ENCODE measurements around the gene MRC2.

The MRC2 gene

GRCh38 chr17:62664336-62665120, 37.1 kb downstream of the MRC2 start:
- no peak for DNase-seq (ENCODE audit: insufficient read length, low spot score)
- TF ChIP-seq SPI1 (IDR thresholded peaks at IDR 0.05; ENCODE audit: low read depth, low read length) (no peak), TAF1 (IDR thresholded peaks at IDR 0.05; ENCODE audit: low read depth, low read length) (no peak)
- no peak for FAIRE-seq

- no peak for DNase-seq (ENCODE audit: insufficient read length, low spot score)
- no peak for FAIRE-seq
- TF ChIP-seq PAX5 (IDR thresholded peaks at IDR 0.05; ENCODE audit: insufficient read depth, low read length, severe bottlenecking) (no peak), POLR2A (IDR thresholded peaks at IDR 0.05; ENCODE audit: low read depth, low read length) (no peak), POLR2AphosphoS5 (IDR thresholded peaks at IDR 0.05; ENCODE audit: low read depth, low read length) (no peak), TAF1 (IDR thresholded peaks at IDR 0.05; ENCODE audit: low read depth, low read length) (no peak), POU2F2 (IDR thresholded peaks at IDR 0.05; ENCODE audit: low read depth, low read length) (no peak), SPI1 (IDR thresholded peaks at IDR 0.05; ENCODE audit: low read depth, low read length) (no peak)
These were observed 38.1 kb downstream of the MRC2 start for GRCh38 chr17:62665599-62665998.

GRCh38 chr17:62666061-62666800, 38.8 kb downstream of the MRC2 start:
- TF ChIP-seq SPI1 (IDR thresholded peaks at IDR 0.05; ENCODE audit: low read depth, low read length) (no peak), TAF1 (IDR thresholded peaks at IDR 0.05; ENCODE audit: low read depth, low read length) (no peak), POLR2A (IDR thresholded peaks at IDR 0.05; ENCODE audit: low read depth, low read length) (no peak), POLR2AphosphoS5 (IDR thresholded peaks at IDR 0.05; ENCODE audit: low read depth, low read length) (no peak), PAX5 (IDR thresholded peaks at IDR 0.05; ENCODE audit: insufficient read depth, low read length, severe bottlenecking) (no peak), POU2F2 (IDR thresholded peaks at IDR 0.05; ENCODE audit: low read depth, low read length) (no peak)
- FAIRE-seq (no peak), DNase-seq (ENCODE audit: insufficient read length, low spot score) (no peak)

- no peak for FAIRE-seq
- no peak for DNase-seq (ENCODE audit: insufficient read length, low spot score)
- TF ChIP-seq POLR2A (IDR thresholded peaks at IDR 0.05; ENCODE audit: low read depth, low read length) (no peak), TAF1 (IDR thresholded peaks at IDR 0.05; ENCODE audit: low read depth, low read length) (no peak), POLR2AphosphoS5 (IDR thresholded peaks at IDR 0.05; ENCODE audit: low read depth, low read length) (no peak), PAX5 (IDR thresholded peaks at IDR 0.05; ENCODE audit: insufficient read depth, low read length, severe bottlenecking) (no peak), SPI1 (IDR thresholded peaks at IDR 0.05; ENCODE audit: low read depth, low read length) (no peak), POU2F2 (IDR thresholded peaks at IDR 0.05; ENCODE audit: low read depth, low read length) (no peak)
These were observed 39.5 kb downstream of the MRC2 start for GRCh38 chr17:62666801-62667591.

- TF ChIP-seq POLR2AphosphoS5 (IDR thresholded peaks at IDR 0.05; ENCODE audit: low read depth, low read length) = no peak
- TF ChIP-seq PAX5 (IDR thresholded peaks at IDR 0.05; ENCODE audit: insufficient read depth, low read length, severe bottlenecking) = no peak
- TF ChIP-seq POU2F2 (IDR thresholded peaks at IDR 0.05; ENCODE audit: low read depth, low read length) = no peak
- TF ChIP-seq POLR2A (IDR thresholded peaks at IDR 0.05; ENCODE audit: low read depth, low read length) = no peak
- no peak for TF ChIP-seq SPI1 (IDR thresholded peaks at IDR 0.05; ENCODE audit: low read depth, low read length)
- no peak for TF ChIP-seq TAF1 (IDR thresholded peaks at IDR 0.05; ENCODE audit: low read depth, low read length)
- DNase-seq (ENCODE audit: insufficient read length, low spot score) (no peak), FAIRE-seq (no peak)
These were observed 40.8 kb downstream of the MRC2 start for GRCh38 chr17:62668091-62668804.

- TF ChIP-seq POLR2AphosphoS5 (IDR thresholded peaks at IDR 0.05; ENCODE audit: low read depth, low read length) (no peak), POLR2A (IDR thresholded peaks at IDR 0.05; ENCODE audit: low read depth, low read length) (no peak), POU2F2 (IDR thresholded peaks at IDR 0.05; ENCODE audit: low read depth, low read length) (no peak)
- DNase-seq (ENCODE audit: insufficient read length, low spot score) (no peak), FAIRE-seq (no peak)
These were observed 42.8 kb downstream of the MRC2 start for GRCh38 chr17:62670202-62670821.

- TF ChIP-seq TAF1 (IDR thresholded peaks at IDR 0.05; ENCODE audit: low read depth, low read length) (no peak), POLR2AphosphoS5 (IDR thresholded peaks at IDR 0.05; ENCODE audit: low read depth, low read length) (no peak), POLR2A (IDR thresholded peaks at IDR 0.05; ENCODE audit: low read depth, low read length) (no peak), POU2F2 (IDR thresholded peaks at IDR 0.05; ENCODE audit: low read depth, low read length) (no peak), SPI1 (IDR thresholded peaks at IDR 0.05; ENCODE audit: low read depth, low read length) (no peak), PAX5 (IDR thresholded peaks at IDR 0.05; ENCODE audit: insufficient read depth, low read length, severe bottlenecking) (no peak)
- FAIRE-seq (no peak), DNase-seq (ENCODE audit: insufficient read length, low spot score) (no peak)
These were observed 44.1 kb downstream of the MRC2 start for GRCh38 chr17:62671553-62671952.

- no peak for FAIRE-seq
These were observed 45.5 kb downstream of the MRC2 start for GRCh38 chr17:62672957-62673356.

More at GRCh38 chr17:62672957-62673356, 45.5 kb downstream of the MRC2 start:
- TF ChIP-seq POLR2AphosphoS5 (IDR thresholded peaks at IDR 0.05; ENCODE audit: low read depth, low read length) = no peak
- no peak for TF ChIP-seq TAF1 (IDR thresholded peaks at IDR 0.05; ENCODE audit: low read depth, low read length)
- TF ChIP-seq POU2F2 (IDR thresholded peaks at IDR 0.05; ENCODE audit: low read depth, low read length) = no peak
- TF ChIP-seq SPI1 (IDR thresholded peaks at IDR 0.05; ENCODE audit: low read depth, low read length) = no peak
- TF ChIP-seq PAX5 (IDR thresholded peaks at IDR 0.05; ENCODE audit: insufficient read depth, low read length, severe bottlenecking) = no peak
- TF ChIP-seq POLR2A (IDR thresholded peaks at IDR 0.05; ENCODE audit: low read depth, low read length) = no peak
- DNase-seq (ENCODE audit: insufficient read length, low spot score) = no peak

Data from GM12891 (cell line).